Measurements from ENCODE around the gene TMEM39A.

TMEM39A gene

DNA sequence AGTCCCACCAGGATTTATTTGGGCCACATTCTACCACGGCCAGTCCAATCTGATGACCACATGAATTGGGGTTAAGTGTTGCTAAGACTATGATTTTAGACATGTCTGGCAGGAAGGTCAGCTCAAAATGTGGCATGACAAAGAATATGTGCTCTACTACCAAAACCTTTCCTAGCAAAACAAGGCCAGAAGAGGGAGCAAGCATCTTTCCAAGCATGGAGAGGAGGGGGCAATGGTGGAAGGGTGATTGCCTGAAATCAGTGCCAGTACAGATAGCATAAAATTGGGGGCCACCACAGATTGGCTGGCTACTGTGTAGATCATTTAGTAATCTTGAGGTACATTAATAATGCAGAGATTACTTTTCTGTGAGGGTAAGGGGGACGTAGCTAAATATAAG is 43.2 kb downstream of the TMEM39A start:
- TF ChIP-seq, protein P1, sequence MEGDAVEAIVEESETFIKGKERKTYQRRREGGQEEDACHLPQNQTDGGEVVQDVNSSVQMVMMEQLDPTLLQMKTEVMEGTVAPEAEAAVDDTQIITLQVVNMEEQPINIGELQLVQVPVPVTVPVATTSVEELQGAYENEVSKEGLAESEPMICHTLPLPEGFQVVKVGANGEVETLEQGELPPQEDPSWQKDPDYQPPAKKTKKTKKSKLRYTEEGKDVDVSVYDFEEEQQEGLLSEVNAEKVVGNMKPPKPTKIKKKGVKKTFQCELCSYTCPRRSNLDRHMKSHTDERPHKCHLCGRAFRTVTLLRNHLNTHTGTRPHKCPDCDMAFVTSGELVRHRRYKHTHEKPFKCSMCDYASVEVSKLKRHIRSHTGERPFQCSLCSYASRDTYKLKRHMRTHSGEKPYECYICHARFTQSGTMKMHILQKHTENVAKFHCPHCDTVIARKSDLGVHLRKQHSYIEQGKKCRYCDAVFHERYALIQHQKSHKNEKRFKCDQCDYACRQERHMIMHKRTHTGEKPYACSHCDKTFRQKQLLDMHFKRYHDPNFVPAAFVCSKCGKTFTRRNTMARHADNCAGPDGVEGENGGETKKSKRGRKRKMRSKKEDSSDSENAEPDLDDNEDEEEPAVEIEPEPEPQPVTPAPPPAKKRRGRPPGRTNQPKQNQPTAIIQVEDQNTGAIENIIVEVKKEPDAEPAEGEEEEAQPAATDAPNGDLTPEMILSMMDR (IDR thresholded peaks at IDR 0.05; ENCODE audit: low read depth, low read length, missing control alignments) = peak; percentile 9
- no peak for DNase-seq (ENCODE audit: low read depth)
- in situ Hi-C loops (cut with HindIII; ENCODE audit: low sequenced_read_pairs) = no loop called here
- no peak overlapping the region for H3K4me3 ChIP-seq (ENCODE audit: low read depth, low read length)

DNA sequence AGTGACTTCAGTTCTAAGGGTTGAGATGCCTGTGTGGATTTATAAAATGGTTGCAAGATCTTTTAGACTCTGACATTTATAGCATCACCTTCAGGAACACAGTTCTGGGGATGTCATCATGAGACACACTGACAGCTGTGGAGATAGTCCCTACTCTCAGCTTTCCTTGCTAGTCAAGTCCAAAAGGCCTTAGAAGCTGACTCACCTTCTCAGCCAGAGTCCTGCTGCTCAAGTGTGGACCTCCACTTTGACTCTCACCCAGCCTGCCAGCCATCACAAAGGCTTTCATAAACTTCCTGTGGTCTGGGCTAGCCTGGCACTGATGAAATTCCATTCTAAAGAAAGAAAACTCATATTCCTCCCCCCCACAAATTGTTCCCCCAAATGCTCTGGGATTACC is 44.8 kb downstream of the TMEM39A start:
- in situ Hi-C loops (cut with HindIII; ENCODE audit: low sequenced_read_pairs) = no loop called here
- no peak overlapping the region for H3K4me3 ChIP-seq (ENCODE audit: low read depth, low read length)
- DNase-seq (ENCODE audit: low read depth) = no peak
- TF ChIP-seq, protein P1 (IDR thresholded peaks at IDR 0.05; ENCODE audit: low read depth, low read length, missing control alignments) = no peak

DNA sequence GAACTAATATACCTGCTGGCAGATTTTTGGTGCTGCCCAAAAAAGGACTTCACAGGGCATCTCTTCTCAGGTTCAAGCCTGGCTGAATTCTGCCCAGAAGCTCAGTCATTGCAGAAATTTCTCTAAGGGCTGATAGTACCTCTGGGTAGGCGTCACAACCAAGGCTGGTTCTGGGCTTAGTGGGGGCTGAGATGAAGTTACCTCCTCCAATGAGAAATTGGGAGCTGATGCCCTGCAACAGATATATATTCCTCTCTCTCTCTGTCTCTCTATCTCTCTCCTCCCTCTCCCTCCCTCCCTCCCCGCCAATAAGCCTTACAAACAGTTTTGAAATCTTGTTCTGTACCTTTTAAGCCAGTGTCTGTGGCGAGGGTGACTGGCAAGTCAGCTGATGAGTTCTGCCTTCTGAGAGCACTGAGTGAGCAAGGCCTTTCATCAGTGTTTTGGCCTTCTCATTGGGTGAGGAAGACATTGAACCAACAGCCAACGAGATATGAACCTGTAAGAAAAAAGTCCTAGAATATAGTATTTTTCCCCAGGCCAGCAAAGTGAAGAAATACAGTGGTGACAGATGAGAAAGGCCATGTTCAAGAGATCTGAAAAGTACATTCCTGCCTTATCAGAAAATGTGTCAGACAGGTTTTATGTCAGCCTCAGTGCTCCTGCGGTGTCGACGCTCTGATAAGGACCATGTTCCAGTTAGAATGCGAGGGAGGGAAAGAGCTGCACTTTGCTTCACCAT is 45.5 kb downstream of the TMEM39A start:
- in situ Hi-C loops (cut with HindIII; ENCODE audit: low sequenced_read_pairs) = no loop called here
- H3K4me3 ChIP-seq (ENCODE audit: low read depth, low read length) = no peak overlapping the region
- TF ChIP-seq, protein P1 (IDR thresholded peaks at IDR 0.05; ENCODE audit: low read depth, low read length, missing control alignments) = no peak
- no peak for DNase-seq (ENCODE audit: low read depth)

DNA sequence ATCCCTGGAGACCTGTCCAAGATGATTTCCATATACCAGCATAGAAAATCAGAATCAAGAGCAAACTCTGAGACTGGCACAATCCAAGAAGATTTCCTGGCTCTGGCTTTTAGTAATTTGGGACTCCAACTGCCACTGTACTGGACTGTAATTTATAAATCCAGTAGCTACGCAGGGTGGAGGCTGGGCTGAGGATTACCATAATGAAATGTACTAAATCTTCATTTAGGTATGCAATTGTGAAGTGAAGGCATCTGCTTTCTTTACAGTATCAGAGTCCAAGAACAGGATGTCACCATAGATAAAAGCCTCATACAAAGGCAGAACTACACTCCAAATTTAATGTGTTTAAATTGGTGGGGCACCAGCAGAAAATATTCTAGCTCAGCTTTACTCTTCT is 46.5 kb downstream of the TMEM39A start:
- no peak for DNase-seq (ENCODE audit: low read depth)
- TF ChIP-seq, protein P1 (IDR thresholded peaks at IDR 0.05; ENCODE audit: low read depth, low read length, missing control alignments) = no peak
- no peak overlapping the region for H3K4me3 ChIP-seq (ENCODE audit: low read depth, low read length)
- in situ Hi-C loops (cut with HindIII; ENCODE audit: low sequenced_read_pairs) = no loop called here

DNA sequence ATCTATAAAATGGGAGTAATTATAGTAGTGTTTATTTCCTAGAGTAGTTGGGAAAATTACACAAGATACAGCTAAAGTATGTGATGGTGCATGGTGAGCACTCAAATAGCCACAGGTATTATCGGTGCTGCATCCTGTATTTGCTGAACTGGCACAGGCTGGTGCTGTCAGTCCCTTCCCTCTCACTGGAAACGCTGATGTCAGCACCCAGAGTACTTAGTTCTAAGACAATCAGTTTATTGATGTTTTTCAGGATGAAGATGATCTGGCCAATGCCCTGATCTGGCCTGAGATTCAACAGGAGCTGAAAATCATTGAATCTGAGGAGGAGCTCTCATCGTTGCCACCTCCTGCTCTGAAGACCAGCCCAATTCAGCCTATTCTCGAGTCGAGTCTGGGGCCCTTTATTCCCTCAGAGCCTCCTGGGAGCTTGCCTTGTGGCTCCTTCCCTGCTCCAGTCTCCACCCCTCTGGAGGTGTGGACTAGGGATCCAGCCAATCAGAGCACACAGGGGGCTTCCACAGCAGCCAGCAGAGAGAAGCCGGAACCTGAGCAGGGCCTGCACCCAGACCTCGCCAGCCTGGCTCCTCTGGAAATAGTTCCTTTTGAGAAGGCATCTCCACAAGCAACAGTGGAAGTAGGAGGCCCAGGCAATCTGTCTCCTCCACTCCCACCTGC is 49.7 kb downstream of the TMEM39A start:
- in situ Hi-C loops (cut with HindIII; ENCODE audit: low sequenced_read_pairs) = no loop called here
- TF ChIP-seq, protein P1 (IDR thresholded peaks at IDR 0.05; ENCODE audit: low read depth, low read length, missing control alignments) = no peak
- no peak for DNase-seq (ENCODE audit: low read depth)

DNA sequence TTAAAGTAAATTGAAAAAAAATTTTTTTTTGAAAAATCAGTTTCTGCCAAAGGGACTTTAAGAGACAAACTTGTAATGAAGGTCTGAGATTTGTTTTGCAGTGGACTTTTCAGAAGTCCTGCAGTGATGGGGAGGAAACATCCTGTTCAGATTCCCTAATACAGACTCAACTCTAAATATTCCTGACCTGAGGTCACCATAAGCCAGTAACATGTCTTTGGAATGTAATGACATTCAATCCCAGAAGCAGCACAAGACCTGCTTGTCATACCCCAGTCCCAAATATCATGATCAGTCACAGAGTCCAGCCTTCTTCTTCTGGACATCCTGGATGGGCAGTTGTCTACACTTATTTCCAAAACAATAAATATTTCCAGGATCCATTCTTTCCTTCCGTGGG is 53.6 kb downstream of the TMEM39A start:
- H3K4me3 ChIP-seq (ENCODE audit: low read depth, low read length) = no peak overlapping the region
- in situ Hi-C loops (cut with HindIII; ENCODE audit: low sequenced_read_pairs) = no loop called here
- DNase-seq (ENCODE audit: low read depth) = no peak
- TF ChIP-seq, protein P1 (IDR thresholded peaks at IDR 0.05; ENCODE audit: low read depth, low read length, missing control alignments) = no peak

More for the DNA sequence above, 49.7 kb downstream of the TMEM39A start:
- H3K4me3 ChIP-seq (ENCODE audit: low read depth, low read length) = no peak overlapping the region

Measured in astrocyte of the cerebellum (primary cell).